Forelimb muscle (tissue), 1 donor: ENCODE data around the gene KCNE4. TPM values are rescaled to one million over a fixed set of nuclear protein-coding genes. Genes with fewer than 3 reads are reported as not detected.

Experiments
- polyA plus RNA-seq: library from polyadenylated mRNA; unstranded; fragments of 120-200 nt; gene quantifications from one replicate; pipeline ENCODE4 v1.2.1, GENCODE V29; 2013; ENCODE audit not compliant: insufficient read length

The KCNE4 gene
- polyA plus RNA-seq, 1 donor: 3.9 TPM

Other genes with a start within 250 kb of the KCNE4 start
- 44.7 TPM for gene ACSL3, start 191.2 kb upstream of the KCNE4 start, polyA plus RNA-seq